Suppressor macrophage treated with lipopolysaccharide for 4 hours (primary cell): ENCODE results near the gene ZNF334.
A peak's percentile ranks its signal among the peaks of the same experiment; 100 is the strongest.

Experiments
- DNase-seq: peaks from one replicate; pipeline ENCODE4 v3.0.0-alpha.2; 2020

ZNF334 gene

GRCh38 chr20:46545077-46545826 is 31.9 kb upstream of the ZNF334 start:
- peak; percentile 97 for DNase-seq

GRCh38 chr20:46544576-46544975 is 31.2 kb upstream of the ZNF334 start:
- DNase-seq, result peak; percentile 37

GRCh38 chr20:46543959-46544358 is 30.6 kb upstream of the ZNF334 start:
- no peak for DNase-seq

- DNase-seq, result no peak
Observed at GRCh38 chr20:46543033-46543432, 29.7 kb upstream of the ZNF334 start.

GRCh38 chr20:46541229-46541935 is 28.0 kb upstream of the ZNF334 start:
- no peak for DNase-seq

GRCh38 chr20:46539113-46539512 is 25.8 kb upstream of the ZNF334 start:
- no peak for DNase-seq

GRCh38 chr20:46530640-46531039 is 17.3 kb upstream of the ZNF334 start:
- DNase-seq, result no peak

GRCh38 chr20:46523696-46524328 is 10.5 kb upstream of the ZNF334 start:
- DNase-seq, result no peak

- no peak for DNase-seq
Observed at GRCh38 chr20:46523108-46523507, 9.7 kb upstream of the ZNF334 start.

GRCh38 chr20:46520976-46521579 is 7.7 kb upstream of the ZNF334 start:
- DNase-seq, result peak; percentile 62

- DNase-seq, result no peak
Observed at GRCh38 chr20:46520540-46520939, 7.2 kb upstream of the ZNF334 start.

GRCh38 chr20:46519471-46520068 is 6.2 kb upstream of the ZNF334 start:
- no peak for DNase-seq

GRCh38 chr20:46509523-46509922 is 3.8 kb downstream of the ZNF334 start:
- DNase-seq, result no peak

- DNase-seq, result peak; percentile 4
Observed at GRCh38 chr20:46507760-46508407, 5.5 kb downstream of the ZNF334 start.

GRCh38 chr20:46505506-46505905 is 7.9 kb downstream of the ZNF334 start:
- DNase-seq, result no peak

GRCh38 chr20:46501961-46502360 is 11.4 kb downstream of the ZNF334 start:
- DNase-seq, result no peak

GRCh38 chr20:46501337-46501942 is 11.9 kb downstream of the ZNF334 start:
- DNase-seq, result no peak

GRCh38 chr20:46494077-46494476 is 19.3 kb downstream of the ZNF334 start:
- DNase-seq, result no peak

- no peak for DNase-seq
Observed at GRCh38 chr20:46491354-46491753, 22.0 kb downstream of the ZNF334 start.

- DNase-seq, result no peak
Observed at GRCh38 chr20:46488451-46488850, 24.9 kb downstream of the ZNF334 start.

- DNase-seq, result no peak
Observed at GRCh38 chr20:46487628-46488027, 25.7 kb downstream of the ZNF334 start.

GRCh38 chr20:46485431-46485830 is 27.9 kb downstream of the ZNF334 start:
- no peak for DNase-seq
